Adipocyte (in vitro differentiated cells): ENCODE data around the gene TENM4.

Experiments
- DNase-seq: peaks from one replicate; pipeline ENCODE4 v3.0.0-alpha.2; 2015; ENCODE audit warnings: low read depth
- H3K27me3 ChIP-seq: replicated peaks from 2 replicates; pipeline ENCODE4 v1.7.0; 2013; ENCODE audit warnings: mild to moderate bottlenecking, low read length, moderate library complexity; ENCODE audit not compliant: control insufficient read depth, insufficient read depth
- H3K36me3 ChIP-seq: 2 replicates; pipeline ENCODE4 v1.7.0; 2013; ENCODE audit warnings: low read length, mild to moderate bottlenecking, moderate library complexity; ENCODE audit not compliant: control insufficient read depth, insufficient read depth, severe bottlenecking
- H3K4me1 ChIP-seq: 2 replicates; pipeline ENCODE4 v1.7.0; 2013; ENCODE audit warnings: mild to moderate bottlenecking, low read length, moderate library complexity; ENCODE audit not compliant: control insufficient read depth, insufficient read depth
- H3K4me3 ChIP-seq: 2 replicates; pipeline ENCODE4 v1.7.0; 2013; ENCODE audit warnings: mild to moderate bottlenecking, low read length, moderate library complexity
- H3K9ac ChIP-seq: 2 replicates; pipeline ENCODE4 v1.7.0; 2013; ENCODE audit warnings: mild to moderate bottlenecking, low read length, moderate library complexity
- H3K9me3 ChIP-seq: 2 replicates; pipeline ENCODE4 v1.7.0; 2013; ENCODE audit warnings: mild to moderate bottlenecking, low read length, moderate library complexity; ENCODE audit not compliant: control insufficient read depth

Gene TENM4

DNA sequence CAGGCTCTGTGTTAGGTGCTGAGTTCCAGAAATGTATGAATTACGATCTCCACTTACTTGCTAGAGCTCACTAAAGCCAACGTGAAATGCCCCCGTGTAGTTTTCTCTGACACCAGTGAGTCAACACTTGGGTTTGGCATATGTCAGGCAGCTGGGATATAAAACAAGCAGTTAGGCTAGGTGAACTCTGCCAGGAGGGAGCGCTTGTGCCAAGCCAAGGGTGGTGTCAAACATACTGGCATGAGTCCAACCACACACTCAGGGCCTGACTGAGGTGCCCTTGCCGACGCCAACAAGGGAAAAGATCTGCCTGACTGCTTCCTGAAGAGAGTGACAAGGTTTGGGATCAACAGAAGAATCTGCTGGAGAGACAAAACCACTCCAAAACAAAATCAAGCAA is 698.4 kb downstream of the TENM4 start:
- Histone ChIP-seq H3K9ac (no peak overlapping the region), H3K4me1 (no peaks in the 10 kb centered on the region), H3K27me3 (no peaks in the 10 kb centered on the region), H3K4me3 (no peak overlapping the region), H3K36me3 (peaks cover 6% of the 10 kb centered on the region), H3K9me3 (no peaks in the 10 kb centered on the region)
- no peak for DNase-seq

- no peak overlapping the region for H3K9ac ChIP-seq
- peaks cover 6% of the 10 kb centered on the region for H3K36me3 ChIP-seq
- no peak for DNase-seq
- H3K4me3 ChIP-seq: no peak overlapping the region
- H3K9me3 ChIP-seq: no peaks in the 10 kb centered on the region
- H3K4me1 ChIP-seq: no peaks in the 10 kb centered on the region
- H3K27me3 ChIP-seq: no peaks in the 10 kb centered on the region
Measured at GRCh38 chr11:78741741-78742140, 699.1 kb downstream of the TENM4 start.

- no peaks in the 10 kb centered on the region for H3K27me3 ChIP-seq
- H3K36me3 ChIP-seq: peaks cover 6% of the 10 kb centered on the region
- no peak overlapping the region for H3K4me3 ChIP-seq
- H3K9ac ChIP-seq: no peak overlapping the region
- DNase-seq: no peak
- H3K4me1 ChIP-seq: no peaks in the 10 kb centered on the region
- H3K9me3 ChIP-seq: no peaks in the 10 kb centered on the region
Measured at GRCh38 chr11:78740199-78741071, 700.4 kb downstream of the TENM4 start.

- H3K9ac ChIP-seq: no peak overlapping the region
- H3K36me3 ChIP-seq: peaks cover 6% of the 10 kb centered on the region
- no peaks in the 10 kb centered on the region for H3K4me1 ChIP-seq
- H3K4me3 ChIP-seq: no peak overlapping the region
- DNase-seq: no peak
- no peaks in the 10 kb centered on the region for H3K27me3 ChIP-seq
- H3K9me3 ChIP-seq: no peaks in the 10 kb centered on the region
Measured at GRCh38 chr11:78737891-78738290, 702.9 kb downstream of the TENM4 start.

GRCh38 chr11:78737301-78737700 is 703.5 kb downstream of the TENM4 start:
- Histone ChIP-seq H3K9ac (no peak overlapping the region), H3K27me3 (no peaks in the 10 kb centered on the region), H3K36me3 (peaks cover 6% of the 10 kb centered on the region), H3K4me3 (no peak overlapping the region), H3K4me1 (peaks cover 5% of the 10 kb centered on the region), H3K9me3 (no peaks in the 10 kb centered on the region)
- no peak for DNase-seq

DNA sequence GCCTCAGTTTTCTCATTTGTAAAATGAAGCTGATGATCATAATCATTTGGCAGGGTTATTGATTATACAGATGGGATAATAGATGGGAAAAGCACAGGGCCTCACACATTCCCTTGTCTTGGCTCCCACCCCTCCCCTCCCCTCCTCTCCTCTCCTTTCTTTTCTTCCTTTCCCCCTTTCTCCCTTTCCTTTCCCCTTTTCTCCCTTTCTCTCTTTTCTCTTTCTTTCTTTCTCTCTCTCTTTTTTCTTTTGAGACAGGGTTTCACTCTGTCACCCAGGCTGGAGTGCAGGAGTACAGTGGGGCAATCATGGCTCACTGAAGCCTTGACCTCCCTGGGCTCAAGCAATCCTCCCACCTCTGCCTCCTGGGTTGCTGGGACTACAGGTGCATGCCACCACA is 705.1 kb downstream of the TENM4 start:
- DNase-seq: no peak
- H3K9me3 ChIP-seq: no peaks in the 10 kb centered on the region

DNA sequence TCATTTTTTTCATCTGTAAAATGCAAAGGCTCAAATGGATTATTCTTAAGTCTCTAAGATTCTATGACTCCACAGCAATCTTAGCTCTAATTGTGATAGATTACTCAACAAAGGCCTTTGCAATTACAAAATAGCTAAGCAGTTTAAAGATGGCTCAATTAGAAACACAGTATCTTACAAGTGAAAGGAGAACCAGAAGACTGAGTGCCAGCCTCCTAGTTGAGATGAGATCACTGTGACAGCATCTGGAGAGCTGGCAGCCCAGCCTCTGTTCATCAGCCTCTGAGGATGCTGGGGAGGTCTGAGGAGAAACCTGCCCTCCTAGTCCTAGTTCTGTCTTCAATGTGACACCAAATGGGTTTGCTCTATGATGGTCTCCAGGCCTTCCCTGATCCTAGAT is 707.8 kb downstream of the TENM4 start:
- no peaks in the 10 kb centered on the region for H3K27me3 ChIP-seq

More for the DNA sequence above, 705.1 kb downstream of the TENM4 start:
- no peak overlapping the region for H3K9ac ChIP-seq
- peaks cover 21% of the 10 kb centered on the region for H3K4me1 ChIP-seq
- H3K36me3 ChIP-seq: peaks cover 6% of the 10 kb centered on the region
- H3K27me3 ChIP-seq: no peaks in the 10 kb centered on the region
- no peak overlapping the region for H3K4me3 ChIP-seq

GRCh38 chr11:78732246-78732645 is 708.6 kb downstream of the TENM4 start:
- Histone ChIP-seq H3K27me3 (no peaks in the 10 kb centered on the region), H3K4me1 (peaks cover 24% of the 10 kb centered on the region), H3K36me3 (peaks cover 4% of the 10 kb centered on the region), H3K9ac (no peak overlapping the region), H3K9me3 (no peaks in the 10 kb centered on the region), H3K4me3 (no peak overlapping the region)
- DNase-seq: no peak

More for the DNA sequence above, 707.8 kb downstream of the TENM4 start:
- Histone ChIP-seq H3K4me3 (no peak overlapping the region), H3K36me3 (peaks cover 7% of the 10 kb centered on the region), H3K9ac (no peak overlapping the region), H3K4me1 (peaks cover 24% of the 10 kb centered on the region), H3K9me3 (no peaks in the 10 kb centered on the region)
- DNase-seq: peak; percentile 5

GRCh38 chr11:78731027-78731426 is 709.8 kb downstream of the TENM4 start:
- Histone ChIP-seq H3K4me1 (peaks cover 24% of the 10 kb centered on the region), H3K4me3 (no peak overlapping the region), H3K9ac (no peak overlapping the region), H3K9me3 (no peaks in the 10 kb centered on the region), H3K36me3 (peaks cover 8% of the 10 kb centered on the region), H3K27me3 (no peaks in the 10 kb centered on the region)
- peak; percentile 9 for DNase-seq

- Histone ChIP-seq H3K4me3 (no peak overlapping the region), H3K27me3 (no peaks in the 10 kb centered on the region), H3K4me1 (peaks cover 24% of the 10 kb centered on the region), H3K36me3 (peaks cover 15% of the 10 kb centered on the region), H3K9me3 (no peaks in the 10 kb centered on the region), H3K9ac (no peak overlapping the region)
- no peak for DNase-seq
Measured at GRCh38 chr11:78730267-78730824, 710.5 kb downstream of the TENM4 start.

DNA sequence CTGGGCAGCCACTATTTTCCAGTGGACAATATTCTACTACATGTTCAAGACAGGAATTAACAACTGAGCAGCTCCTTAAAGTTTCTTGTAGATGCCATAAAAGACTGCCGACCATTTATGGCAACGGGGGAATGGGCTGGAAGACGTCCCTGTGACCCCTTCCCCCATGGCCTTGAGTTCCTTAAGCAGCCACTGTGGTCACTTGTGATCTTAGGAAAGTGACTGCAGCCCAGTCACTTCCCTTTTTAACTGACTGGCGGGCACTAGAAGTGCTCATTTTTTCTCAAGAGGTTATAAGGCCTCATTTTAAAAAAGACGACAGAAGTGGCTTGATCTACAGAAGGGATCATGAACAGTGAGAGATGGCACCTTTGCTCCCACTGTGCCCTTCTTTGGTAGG is 713.0 kb downstream of the TENM4 start:
- H3K4me3 ChIP-seq: no peak overlapping the region
- H3K27me3 ChIP-seq: no peaks in the 10 kb centered on the region
- H3K9me3 ChIP-seq: no peaks in the 10 kb centered on the region
- H3K4me1 ChIP-seq: peaks cover 24% of the 10 kb centered on the region
- H3K9ac ChIP-seq: no peak overlapping the region
- H3K36me3 ChIP-seq: peaks cover 28% of the 10 kb centered on the region
- DNase-seq: no peak
